PFSK-1 (cell line): ENCODE measurements around the gene HDC.

ENCODE experiments used
- POLR2AphosphoS5 ChIP-seq: IDR thresholded peaks from 2 replicates; pipeline ENCODE4 v1.6.1; 2012; ENCODE audit warnings: low read depth, mild to moderate bottlenecking, control low read depth, low read length, moderate library complexity
- SIN3A ChIP-seq: IDR thresholded peaks from 2 replicates; pipeline ENCODE4 v1.6.1; 2012; ENCODE audit warnings: mild to moderate bottlenecking, low read length, moderate library complexity, borderline replicate concordance; ENCODE audit not compliant: insufficient read depth

GRCh38 chr15:50236433-50236832, 29.1 kb downstream of the HDC start:
- no peak for TF ChIP-seq SIN3A
- no peak for TF ChIP-seq POLR2AphosphoS5
